OCI-LY3 (cell line): ENCODE results near the gene MAZ.

Experiments used
- H2AFZ ChIP-seq: fragments of 200-600, 300-600 bp; shearing (Covaris generic); 2 replicates; pipeline ENCODE4 v1.6.0; 2014; ENCODE audit warnings: antibody characterized with exemption, low read depth, low read length
- H3K27ac ChIP-seq: fragments of 200-600, 300-600 bp; sonication (generic); 2 replicates; pipeline ENCODE4 v1.5.1; 2014; ENCODE audit warnings: mild to moderate bottlenecking, low read length, moderate library complexity, mixed read lengths
- H3K27me3 ChIP-seq: fragments of 200-600, 300-600 bp; sonication (generic); 2 replicates; pipeline ENCODE4 v1.6.1; 2014; ENCODE audit warnings: low read depth, low read length, mixed read lengths
- H3K36me3 ChIP-seq: fragments of 200-600, 300-600 bp; sonication (generic); replicated peaks from 2 replicates; pipeline ENCODE3; 2014; ENCODE audit warnings: low read depth, low read length, mixed read lengths
- H3K4me1 ChIP-seq: fragments of 300-600, 200-600 bp; sonication (generic); 2 replicates; pipeline ENCODE4 v1.6.1; 2014; ENCODE audit warnings: low read length, mixed read lengths
- H3K4me2 ChIP-seq: fragments of 200-600, 300-600 bp; sonication (generic); 2 replicates; pipeline ENCODE4 v1.6.1; 2014; ENCODE audit warnings: low read length, mixed read lengths
- H3K4me3 ChIP-seq: fragments of 300-600, 200-600 bp; sonication (generic); 2 replicates; pipeline ENCODE4 v1.5.1; 2014; ENCODE audit warnings: antibody characterized with exemption, mild to moderate bottlenecking, low read length, moderate library complexity
- H3K79me2 ChIP-seq: fragments of 300-600, 200-600 bp; shearing (Covaris generic); 2 replicates; pipeline ENCODE4 v1.6.1; 2014; ENCODE audit warnings: mild to moderate bottlenecking, low read length, mixed read lengths
- H3K9ac ChIP-seq: fragments of 300-600, 200-600 bp; shearing (Covaris generic); 2 replicates; pipeline ENCODE4 v1.6.0; 2014; ENCODE audit warnings: mild to moderate bottlenecking, low read length, moderate library complexity
- H3K9me3 ChIP-seq: fragments of 200-600, 300-600 bp; shearing (Covaris generic); 2 replicates; pipeline ENCODE4 v1.6.1; 2014; ENCODE audit warnings: low read length, mixed read lengths; ENCODE audit not compliant: insufficient read depth
- H4K20me1 ChIP-seq: fragments of 200-600, 300-600 bp; sonication (generic); 2 replicates; pipeline ENCODE4 v1.6.1; 2016; ENCODE audit warnings: low read length, mixed read lengths; ENCODE audit not compliant: insufficient read depth
- EZH2phosphoT487 ChIP-seq: fragments of 200-600 bp; shearing (Covaris generic); IDR thresholded peaks from 2 replicates; pipeline ENCODE4 v1.6.1; 2018; ENCODE audit warnings: antibody characterized with exemption, mixed run types, low read depth
- TF ChIP-seq, protein P1 (sequence below): fragments of 200-600, 300-600 bp; sonication (generic); IDR thresholded peaks from 2 replicates; pipeline ENCODE4 v1.5.1; 2014; ENCODE audit warnings: antibody characterized with exemption, low read length, low read depth

The MAZ gene

GRCh38 chr16:29765167-29766032 is 40.9 kb upstream of the MAZ start:
- H3K79me2 ChIP-seq, result no peaks in the 10 kb centered on the region
- no peak overlapping the region for H2AFZ ChIP-seq
- no peak overlapping the region for H3K27ac ChIP-seq
- no peaks in the 10 kb centered on the region for H3K36me3 ChIP-seq
- no peaks in the 10 kb centered on the region for H4K20me1 ChIP-seq
- H3K27me3 ChIP-seq, result peaks cover 8% of the 10 kb centered on the region; the same call in 1 of the 2 replicates
- no peak overlapping the region for H3K9ac ChIP-seq
- no peak overlapping the region for H3K4me3 ChIP-seq
- H3K4me2 ChIP-seq, result no peak overlapping the region
- TF ChIP-seq, protein P1, sequence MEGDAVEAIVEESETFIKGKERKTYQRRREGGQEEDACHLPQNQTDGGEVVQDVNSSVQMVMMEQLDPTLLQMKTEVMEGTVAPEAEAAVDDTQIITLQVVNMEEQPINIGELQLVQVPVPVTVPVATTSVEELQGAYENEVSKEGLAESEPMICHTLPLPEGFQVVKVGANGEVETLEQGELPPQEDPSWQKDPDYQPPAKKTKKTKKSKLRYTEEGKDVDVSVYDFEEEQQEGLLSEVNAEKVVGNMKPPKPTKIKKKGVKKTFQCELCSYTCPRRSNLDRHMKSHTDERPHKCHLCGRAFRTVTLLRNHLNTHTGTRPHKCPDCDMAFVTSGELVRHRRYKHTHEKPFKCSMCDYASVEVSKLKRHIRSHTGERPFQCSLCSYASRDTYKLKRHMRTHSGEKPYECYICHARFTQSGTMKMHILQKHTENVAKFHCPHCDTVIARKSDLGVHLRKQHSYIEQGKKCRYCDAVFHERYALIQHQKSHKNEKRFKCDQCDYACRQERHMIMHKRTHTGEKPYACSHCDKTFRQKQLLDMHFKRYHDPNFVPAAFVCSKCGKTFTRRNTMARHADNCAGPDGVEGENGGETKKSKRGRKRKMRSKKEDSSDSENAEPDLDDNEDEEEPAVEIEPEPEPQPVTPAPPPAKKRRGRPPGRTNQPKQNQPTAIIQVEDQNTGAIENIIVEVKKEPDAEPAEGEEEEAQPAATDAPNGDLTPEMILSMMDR, result no peak
- no peak for TF ChIP-seq EZH2phosphoT487
- no peaks in the 10 kb centered on the region for H3K4me1 ChIP-seq
- H3K9me3 ChIP-seq, result no peaks in the 10 kb centered on the region

DNA sequence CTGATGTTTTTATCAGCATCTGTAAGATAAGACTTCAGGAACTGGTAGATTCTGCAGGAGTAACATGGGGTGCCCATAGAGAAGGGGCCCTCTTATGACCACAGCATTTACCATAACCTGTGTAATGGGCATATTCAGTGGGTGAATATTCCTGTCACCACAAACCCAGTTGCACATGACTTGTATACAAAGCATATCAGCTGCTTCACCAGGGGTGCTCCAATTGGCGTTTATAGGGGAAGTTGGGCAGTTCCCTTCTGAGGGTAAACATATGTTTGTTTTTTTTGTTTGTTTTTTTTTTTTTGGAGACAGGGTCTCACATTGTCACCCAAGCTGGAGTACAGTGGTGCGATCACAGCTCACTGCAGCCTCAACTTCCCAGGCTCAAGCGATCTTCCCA is 39.8 kb upstream of the MAZ start:
- H3K9ac ChIP-seq, result no peak overlapping the region
- no peak overlapping the region for H3K4me2 ChIP-seq
- H4K20me1 ChIP-seq, result no peaks in the 10 kb centered on the region
- no peak overlapping the region for H3K27ac ChIP-seq
- no peaks in the 10 kb centered on the region for H3K79me2 ChIP-seq
- no peak overlapping the region for H2AFZ ChIP-seq
- no peak overlapping the region for H3K4me3 ChIP-seq
- no peaks in the 10 kb centered on the region for H3K36me3 ChIP-seq
- TF ChIP-seq, protein P1, result no peak
- no peak for TF ChIP-seq EZH2phosphoT487
- no peaks in the 10 kb centered on the region for H3K9me3 ChIP-seq
- H3K4me1 ChIP-seq, result no peaks in the 10 kb centered on the region
- H3K27me3 ChIP-seq, result peaks cover 8% of the 10 kb centered on the region; the same call in 1 of the 2 replicates

GRCh38 chr16:29767062-29767461 is 39.3 kb upstream of the MAZ start:
- no peak overlapping the region for H3K27ac ChIP-seq
- no peak overlapping the region for H2AFZ ChIP-seq
- TF ChIP-seq EZH2phosphoT487, result no peak
- TF ChIP-seq, protein P1, result no peak
- H3K9me3 ChIP-seq, result no peaks in the 10 kb centered on the region
- H3K27me3 ChIP-seq, result peaks cover 8% of the 10 kb centered on the region; the same call in 1 of the 2 replicates
- H3K9ac ChIP-seq, result no peak overlapping the region
- H3K36me3 ChIP-seq, result no peaks in the 10 kb centered on the region
- H4K20me1 ChIP-seq, result no peaks in the 10 kb centered on the region
- H3K4me2 ChIP-seq, result no peak overlapping the region
- no peak overlapping the region for H3K4me3 ChIP-seq
- no peaks in the 10 kb centered on the region for H3K4me1 ChIP-seq
- no peaks in the 10 kb centered on the region for H3K79me2 ChIP-seq

GRCh38 chr16:29769507-29769906 is 36.8 kb upstream of the MAZ start:
- H2AFZ ChIP-seq, result no peak overlapping the region
- no peaks in the 10 kb centered on the region for H3K36me3 ChIP-seq
- H3K79me2 ChIP-seq, result no peaks in the 10 kb centered on the region
- H4K20me1 ChIP-seq, result no peaks in the 10 kb centered on the region
- no peak overlapping the region for H3K4me2 ChIP-seq
- no peak overlapping the region for H3K9ac ChIP-seq
- no peaks in the 10 kb centered on the region for H3K4me1 ChIP-seq
- 0 out of 2 replicates have a peak, but pooled peaks cover 1% of the 10 kb centered on the region for H3K27me3 ChIP-seq
- H3K9me3 ChIP-seq, result no peaks in the 10 kb centered on the region
- H3K4me3 ChIP-seq, result no peak overlapping the region
- TF ChIP-seq EZH2phosphoT487, result no peak
- TF ChIP-seq, protein P1, result no peak
- no peak overlapping the region for H3K27ac ChIP-seq
